Measurements from ENCODE around the gene ALPP. TPM values are rescaled to one million over a fixed set of nuclear protein-coding genes. Genes with fewer than 3 reads are reported as not detected.

ALPP gene
- total and polyA plus RNA-seq, 2 donors (not counting 1 experiment from before 2014, with no cell fraction given) = not detected

GRCh38 chr2:232416521-232417470 is 38.2 kb downstream of the ALPP start:
- peaks cover 41% of the 10 kb centered on the region for H3K27me3 Mint-ChIP-seq
- no peak overlapping the region for H3K27ac ChIP-seq (ENCODE audit: low read length in 2 of 2)
- H3K27ac Mint-ChIP-seq = no peak overlapping the region
- no peak overlapping the region for H3K9ac ChIP-seq (ENCODE audit: low read length)
- no peak overlapping the region for H2AFZ ChIP-seq (ENCODE audit: insufficient read depth, low read depth, low read length, poor library complexity, severe bottlenecking)
- DNase-seq (no peak), ATAC-seq (ENCODE audit: low read depth) (no peak)
- WGBS (ENCODE audit: insufficient coverage) = 96% methylated on average over 15 of the region's 17 CpGs
- no peaks in the 10 kb centered on the region for H4K20me1 ChIP-seq (ENCODE audit: control insufficient read depth, insufficient read depth, low read length, poor library complexity, severe bottlenecking)
- no peaks in the 10 kb centered on the region for H3K36me3 ChIP-seq (replicated peaks in 1 of 2; ENCODE audit: control extremely low read depth in 1 of 2, control insufficient read depth in 1 of 2, extremely low read depth in 1 of 2, insufficient read depth in 2 of 2, low read length in 1 of 2)
- H3K27me3 ChIP-seq (replicated peaks in 1 of 4; ENCODE audit: control extremely low read depth in 1 of 4, control insufficient read depth in 3 of 4, insufficient read depth in 4 of 4, low read length in 3 of 4) = peaks cover 0 to 40% (median 11%) of the 10 kb centered on the region in 4 experiments
- peaks cover 17 to 19% of the 10 kb centered on the region in 2 donors for H3K4me1 ChIP-seq (ENCODE audit: control insufficient read depth in 2 of 2, insufficient read depth in 2 of 2, low read length in 2 of 2)
- peaks cover 0 to 13% (median 0%) of the 10 kb centered on the region in 3 donors for H3K9me3 ChIP-seq (ENCODE audit: control extremely low read depth in 1 of 3, control insufficient read depth in 2 of 3, insufficient read depth in 1 of 3, low read length in 2 of 3)
- H3K79me2 ChIP-seq (ENCODE audit: control insufficient read depth, insufficient read depth, low read length) = no peaks in the 10 kb centered on the region
- H3K4me3 Mint-ChIP-seq = no peak overlapping the region
- no peak overlapping the region for H3K4me3 ChIP-seq (ENCODE audit: control extremely low read depth in 1 of 5, extremely low read depth in 1 of 5, insufficient read depth in 1 of 5, low read depth in 2 of 5, low read length in 4 of 5)
- intact Hi-C loops (cut with micrococcal nuclease) = no loop called here
- TF ChIP-seq EZH2 (IDR thresholded peaks at IDR 0.05; ENCODE audit: borderline replicate concordance, insufficient read depth, low read depth, low read length, poor library complexity, severe bottlenecking) = no peak
- TF ChIP-seq CTCF (IDR thresholded peaks at IDR 0.05) = no peak
- H3K9me3 Mint-ChIP-seq (ENCODE audit: insufficient read depth) = no peaks in the 10 kb centered on the region
- H3K4me1 Mint-ChIP-seq = peaks cover 21% of the 10 kb centered on the region
- CTCF ChIA-PET = no interaction called here
- no peak overlapping the region for H3K4me2 ChIP-seq (replicated peaks; ENCODE audit: low read depth, low read length, poor library complexity, severe bottlenecking)
- POLR2A ChIA-PET = no interaction called here

- TF ChIP-seq EZH2 (IDR thresholded peaks at IDR 0.05; ENCODE audit: borderline replicate concordance, insufficient read depth, low read depth, low read length, poor library complexity, severe bottlenecking) = no peak
- TF ChIP-seq CTCF (IDR thresholded peaks at IDR 0.05) = no peak
- H4K20me1 ChIP-seq (ENCODE audit: control insufficient read depth, insufficient read depth, low read length, poor library complexity, severe bottlenecking) = no peaks in the 10 kb centered on the region
- H2AFZ ChIP-seq (ENCODE audit: insufficient read depth, low read depth, low read length, poor library complexity, severe bottlenecking) = no peak overlapping the region
- intact Hi-C loops (cut with micrococcal nuclease) = no loop called here
- H3K4me1 Mint-ChIP-seq = peaks cover 22% of the 10 kb centered on the region
- no peak overlapping the region for H3K4me3 Mint-ChIP-seq
- H3K4me3 ChIP-seq (ENCODE audit: control extremely low read depth in 1 of 5, extremely low read depth in 1 of 5, insufficient read depth in 1 of 5, low read depth in 2 of 5, low read length in 4 of 5) = no peak overlapping the region
- peaks cover 17 to 19% of the 10 kb centered on the region in 2 donors for H3K4me1 ChIP-seq (ENCODE audit: control insufficient read depth in 2 of 2, insufficient read depth in 2 of 2, low read length in 2 of 2)
- H3K4me2 ChIP-seq (replicated peaks; ENCODE audit: low read depth, low read length, poor library complexity, severe bottlenecking) = no peak overlapping the region
- DNase-seq (no peak), ATAC-seq (ENCODE audit: low read depth) (no peak)
- H3K9ac ChIP-seq (ENCODE audit: low read length) = no peak overlapping the region
- H3K27me3 ChIP-seq (replicated peaks in 1 of 4; ENCODE audit: control extremely low read depth in 1 of 4, control insufficient read depth in 3 of 4, insufficient read depth in 4 of 4, low read length in 3 of 4) = peaks cover 0 to 46% (median 13%) of the 10 kb centered on the region in 4 experiments
- ChIA-PET POLR2A (no interaction called here), CTCF (no interaction called here)
- 79% methylated on average over 3 of the region's 5 CpGs for WGBS (ENCODE audit: insufficient coverage)
- no peaks in the 10 kb centered on the region for H3K36me3 ChIP-seq (replicated peaks in 1 of 2; ENCODE audit: control extremely low read depth in 1 of 2, control insufficient read depth in 1 of 2, extremely low read depth in 1 of 2, insufficient read depth in 2 of 2, low read length in 1 of 2)
- no peak overlapping the region for H3K27ac ChIP-seq (ENCODE audit: low read length in 2 of 2)
- H3K27me3 Mint-ChIP-seq = peaks cover 46% of the 10 kb centered on the region
- no peaks in the 10 kb centered on the region for H3K9me3 Mint-ChIP-seq (ENCODE audit: insufficient read depth)
- H3K9me3 ChIP-seq (ENCODE audit: control extremely low read depth in 1 of 3, control insufficient read depth in 2 of 3, insufficient read depth in 1 of 3, low read length in 2 of 3) = peaks cover 0 to 19% (median 5%) of the 10 kb centered on the region in 3 donors
- no peak overlapping the region for H3K27ac Mint-ChIP-seq
- H3K79me2 ChIP-seq (ENCODE audit: control insufficient read depth, insufficient read depth, low read length) = no peaks in the 10 kb centered on the region
These were observed 38.9 kb downstream of the ALPP start for GRCh38 chr2:232417489-232417888.
